OCI-LY3 (cell line): ENCODE data around the gene RHCE.
"Not testable (repeated sequence)": the region's sequence is repeated elsewhere in the genome, so short reads cannot be mapped to it uniquely, and the experiment has no call there.

Experiments used
- H2AFZ ChIP-seq: fragments of 200-600, 300-600 bp; shearing (Covaris generic); 2 replicates; pipeline ENCODE4 v1.6.0; 2014; ENCODE audit warnings: antibody characterized with exemption, low read depth, low read length
- H3K27ac ChIP-seq: fragments of 200-600, 300-600 bp; sonication (generic); 2 replicates; pipeline ENCODE4 v1.5.1; 2014; ENCODE audit warnings: mild to moderate bottlenecking, low read length, moderate library complexity, mixed read lengths
- H3K27me3 ChIP-seq: fragments of 200-600, 300-600 bp; sonication (generic); 2 replicates; pipeline ENCODE4 v1.6.1; 2014; ENCODE audit warnings: low read depth, low read length, mixed read lengths
- H3K36me3 ChIP-seq: fragments of 200-600, 300-600 bp; sonication (generic); replicated peaks from 2 replicates; pipeline ENCODE3; 2014; ENCODE audit warnings: low read depth, low read length, mixed read lengths
- H3K4me1 ChIP-seq: fragments of 300-600, 200-600 bp; sonication (generic); 2 replicates; pipeline ENCODE4 v1.6.1; 2014; ENCODE audit warnings: low read length, mixed read lengths
- H3K4me2 ChIP-seq: fragments of 200-600, 300-600 bp; sonication (generic); 2 replicates; pipeline ENCODE4 v1.6.1; 2014; ENCODE audit warnings: low read length, mixed read lengths
- H3K4me3 ChIP-seq: fragments of 300-600, 200-600 bp; sonication (generic); 2 replicates; pipeline ENCODE4 v1.5.1; 2014; ENCODE audit warnings: antibody characterized with exemption, mild to moderate bottlenecking, low read length, moderate library complexity
- H3K79me2 ChIP-seq: fragments of 300-600, 200-600 bp; shearing (Covaris generic); 2 replicates; pipeline ENCODE4 v1.6.1; 2014; ENCODE audit warnings: mild to moderate bottlenecking, low read length, mixed read lengths
- H3K9ac ChIP-seq: fragments of 300-600, 200-600 bp; shearing (Covaris generic); 2 replicates; pipeline ENCODE4 v1.6.0; 2014; ENCODE audit warnings: mild to moderate bottlenecking, low read length, moderate library complexity
- H3K9me3 ChIP-seq: fragments of 200-600, 300-600 bp; shearing (Covaris generic); 2 replicates; pipeline ENCODE4 v1.6.1; 2014; ENCODE audit warnings: low read length, mixed read lengths; ENCODE audit not compliant: insufficient read depth
- H4K20me1 ChIP-seq: fragments of 200-600, 300-600 bp; sonication (generic); 2 replicates; pipeline ENCODE4 v1.6.1; 2016; ENCODE audit warnings: low read length, mixed read lengths; ENCODE audit not compliant: insufficient read depth
- CTCF ChIP-seq: fragments of 200-600, 300-600 bp; sonication (generic); IDR thresholded peaks from 2 replicates; pipeline ENCODE4 v1.5.1; 2014; ENCODE audit warnings: antibody characterized with exemption, low read length, low read depth
- EZH2phosphoT487 ChIP-seq: fragments of 200-600 bp; shearing (Covaris generic); IDR thresholded peaks from 2 replicates; pipeline ENCODE4 v1.6.1; 2018; ENCODE audit warnings: antibody characterized with exemption, mixed run types, low read depth

RHCE gene

GRCh38 chr1:25392841-25393240, 27.8 kb downstream of the RHCE start:
- Histone ChIP-seq H3K4me3 (no peak overlapping the region), H2AFZ (no peak overlapping the region), H3K27ac (no peak overlapping the region), H3K79me2 (no peaks in the 10 kb centered on the region), H3K9ac (no peak overlapping the region), H4K20me1 (no peaks in the 10 kb centered on the region), H3K4me2 (no peak overlapping the region), H3K36me3 (no peaks in the 10 kb centered on the region), H3K27me3 (no peaks in the 10 kb centered on the region), H3K9me3 (no peaks in the 10 kb centered on the region), H3K4me1 (peaks cover 5% of the 10 kb centered on the region; the same call in 1 of the 2 replicates)
- TF ChIP-seq EZH2phosphoT487 (no peak), CTCF (no peak)

- not testable (repeated sequence) for H2AFZ ChIP-seq, H3K27me3 ChIP-seq, H3K4me2 ChIP-seq, H3K36me3 ChIP-seq, H3K9me3 ChIP-seq, H3K9ac ChIP-seq, H3K4me3 ChIP-seq, H4K20me1 ChIP-seq, H3K79me2 ChIP-seq, H3K27ac ChIP-seq, H3K4me1 ChIP-seq
These were observed 30.9 kb downstream of the RHCE start for GRCh38 chr1:25389721-25390120.

- not testable (repeated sequence) for H3K27me3 ChIP-seq, H2AFZ ChIP-seq, H3K36me3 ChIP-seq, H3K4me1 ChIP-seq, H4K20me1 ChIP-seq, H3K9me3 ChIP-seq, H3K4me2 ChIP-seq, H3K79me2 ChIP-seq, H3K4me3 ChIP-seq, H3K27ac ChIP-seq, H3K9ac ChIP-seq
These were observed 31.9 kb downstream of the RHCE start for GRCh38 chr1:25388691-25389090.

GRCh38 chr1:25387096-25387495, 33.5 kb downstream of the RHCE start:
- not testable (repeated sequence) for H3K9me3 ChIP-seq, H3K27me3 ChIP-seq, H3K79me2 ChIP-seq, H4K20me1 ChIP-seq, H3K27ac ChIP-seq, H3K4me3 ChIP-seq, H2AFZ ChIP-seq, H3K36me3 ChIP-seq, H3K4me1 ChIP-seq, H3K4me2 ChIP-seq, H3K9ac ChIP-seq

GRCh38 chr1:25383875-25384274, 36.8 kb downstream of the RHCE start:
- not testable (repeated sequence) for H2AFZ ChIP-seq, H3K27ac ChIP-seq, H3K4me3 ChIP-seq, H3K36me3 ChIP-seq, H3K79me2 ChIP-seq, H3K27me3 ChIP-seq, H3K9me3 ChIP-seq, H3K9ac ChIP-seq, H3K4me1 ChIP-seq, H4K20me1 ChIP-seq, H3K4me2 ChIP-seq

GRCh38 chr1:25383090-25383489, 37.5 kb downstream of the RHCE start:
- H4K20me1 ChIP-seq, H3K4me1 ChIP-seq, H3K4me2 ChIP-seq, H3K4me3 ChIP-seq, H2AFZ ChIP-seq, H3K27ac ChIP-seq, H3K79me2 ChIP-seq, H3K27me3 ChIP-seq, H3K9ac ChIP-seq, H3K9me3 ChIP-seq, H3K36me3 ChIP-seq: not testable (repeated sequence)

- not testable (repeated sequence) for H3K4me1 ChIP-seq, H3K4me3 ChIP-seq, H3K9me3 ChIP-seq, H4K20me1 ChIP-seq, H3K79me2 ChIP-seq, H3K27me3 ChIP-seq, H3K9ac ChIP-seq, H3K27ac ChIP-seq, H3K36me3 ChIP-seq, H2AFZ ChIP-seq, H3K4me2 ChIP-seq
These were observed 38.1 kb downstream of the RHCE start for GRCh38 chr1:25382543-25382942.

GRCh38 chr1:25378367-25378766, 42.3 kb downstream of the RHCE start:
- not testable (repeated sequence) for H3K4me2 ChIP-seq, H3K4me1 ChIP-seq, H3K9ac ChIP-seq, H2AFZ ChIP-seq, H3K27ac ChIP-seq, H3K79me2 ChIP-seq, H4K20me1 ChIP-seq, H3K27me3 ChIP-seq, H3K36me3 ChIP-seq, H3K9me3 ChIP-seq, H3K4me3 ChIP-seq

GRCh38 chr1:25371757-25372156, 48.9 kb downstream of the RHCE start:
- H3K27ac ChIP-seq, H3K4me3 ChIP-seq, H3K79me2 ChIP-seq, H3K9me3 ChIP-seq, H3K4me1 ChIP-seq, H3K36me3 ChIP-seq, H4K20me1 ChIP-seq, H3K4me2 ChIP-seq, H3K9ac ChIP-seq, H2AFZ ChIP-seq, H3K27me3 ChIP-seq: not testable (repeated sequence)
